Heart right ventricle (tissue), 16 donors: ENCODE data around the gene CACNA1C. TPM values are rescaled to one million over a fixed set of nuclear protein-coding genes. Genes with fewer than 3 reads are reported as not detected.

Experiments
- ATAC-seq, 8 donors: fragments of 200-7000 bp; cut with Tn5 transposase; one replicate each; pipeline ENCODE4 v1.9.1; 2020; ENCODE audit warnings: mild to moderate bottlenecking in 8 of 8, moderate library complexity in 8 of 8, moderate number of reproducible peaks in 1 of 8
- DNase-seq, 2 donors: peaks; one replicate each; pipeline ENCODE4 v3.0.0-alpha.2; 2020
- H3K27ac ChIP-seq, 10 donors: fragments of 200-600 bp; sonication (generic) in 2 of 10; one replicate each; pipeline versions ENCODE4 v1.5.0 to v1.8.0; 2020 to 2022; ENCODE audit warnings: mild to moderate bottlenecking in 3 of 10
- H3K27me3 ChIP-seq, 7 donors: fragments of 200-600 bp; one replicate each; pipeline ENCODE4 v1.8.0; 2021 to 2022; ENCODE audit warnings: mild to moderate bottlenecking in 2 of 7
- H3K36me3 ChIP-seq, 9 donors: fragments of 200-600 bp; sonication (generic) in 1 of 9; one replicate each; pipeline versions ENCODE4 v1.5.0 to v1.8.0; 2020 to 2022; ENCODE audit warnings: mild to moderate bottlenecking in 2 of 9
- H3K4me1 ChIP-seq, 9 donors: fragments of 200-600 bp; sonication (generic) in 1 of 9; one replicate each; pipeline versions ENCODE4 v1.5.0 to v1.8.0; 2020 to 2022; ENCODE audit warnings: mild to moderate bottlenecking in 4 of 9
- H3K4me3 ChIP-seq, 10 donors: fragments of 200-600 bp; sonication (generic) in 2 of 10; one replicate each; pipeline versions ENCODE4 v1.5.0 to v1.8.0; 2020 to 2022; ENCODE audit warnings: mild to moderate bottlenecking in 7 of 10, moderate library complexity in 2 of 10
- H3K9me3 ChIP-seq, 11 donors: fragments of 200-600 bp in 10 of 11; sonication (generic) in 2 of 11; one replicate each; pipeline versions ENCODE4 v1.5.0 to v1.8.0; 2013 to 2022; ENCODE audit warnings: mild to moderate bottlenecking in 2 of 11, control low read depth in 1 of 11, moderate library complexity in 1 of 11
- CTCF ChIP-seq, 9 donors: fragments of 200-600 bp; sonication (generic) in 2 of 9; IDR thresholded peaks; one replicate each; pipeline versions ENCODE4 v1.5.0 to v1.8.0; 2021 to 2022; ENCODE audit warnings: antibody characterized with exemption in 9 of 9, mild to moderate bottlenecking in 5 of 9, moderate library complexity in 1 of 9
- WGBS, 2 donors: extraction: QIAGEN DNeasy Blood & Tissue Kit; methylation state at CpG; one replicate each; pipeline ENCODE4 v1.1.7; 2013; ENCODE audit warnings: inconsistent platforms in 1 of 2; 5-methylcytosine and 5-hydroxymethylcytosine counted together
- intact Hi-C, 10 donors: fragments of 100-400 bp; cut with DNase I; formaldehyde crosslinking; loops; one replicate each; pipeline versions ENCODE4 v1.11.1 to v1.14.2; 2022
- polyA plus RNA-seq, 2 donors: library from polyadenylated mRNA; stranded (reverse); fragments of 200-250 nt; gene quantifications; one replicate each; pipeline ENCODE4 v1.2.3, GENCODE V29; 2013
- total RNA-seq, 10 donors: library from RNA; stranded (reverse); fragmentation: NEBNext Ultra II Directional in 3 of 10; extraction: Animal tissue kit (Norgen Biotek cat#: 25700) in 3 of 10; gene quantifications; one replicate each; pipeline versions ENCODE4 v1.2.1 to v1.2.4, GENCODE V29; 2021 to 2023
- donor health status: Arrhythmogenic right ventricular cardiomyopathy.
- donor health status: ischemic (EF 13 %, LVEDD 7.1; RV severe dilation, severe dysfunction).
- donor health status: healthy with polysubstance abuse.
- donor health status: DM: no; HTN: yes; CAD: no.
- donor health status: DM: no; HTN: no; CAD: no.
- donor health status: ischemic (EF 25% LVEDD 6.9; RV normal size, moderate dysfunction).
- donor health status: ischemic (EF 25% LVEDD 5.7; RV mildly dilated, moderate dysfunction).
- donor health status: healthy.
- donor health status: DM: yes; HTN: yes; CAD: no.
- donor health status: Ischemic cardiomyopathy.
- donor health status: ischemic (EF 35%, LVEDD 5.7; RV mildly dilated, moderate dysfunction).
- donor health status: nonischemic (EF 11% LVEDD 7.7; RV severe dilation, severe dysfunction).
- donor health status: DM: yes; HTN: yes; CAD: no.
- donor health status: PGD.
- donor health status: ischemic (EF 29% LVEDD 5.4; RV normal size, mild dysfunction).
- donor health status: nonischemic (EF 23%, LVEDD 6.1; RV moderate dilation, normal function).

Gene CACNA1C
- total and polyA plus RNA-seq, 12 donors, result 19.1 to 222 (median 183) TPM

DNA sequence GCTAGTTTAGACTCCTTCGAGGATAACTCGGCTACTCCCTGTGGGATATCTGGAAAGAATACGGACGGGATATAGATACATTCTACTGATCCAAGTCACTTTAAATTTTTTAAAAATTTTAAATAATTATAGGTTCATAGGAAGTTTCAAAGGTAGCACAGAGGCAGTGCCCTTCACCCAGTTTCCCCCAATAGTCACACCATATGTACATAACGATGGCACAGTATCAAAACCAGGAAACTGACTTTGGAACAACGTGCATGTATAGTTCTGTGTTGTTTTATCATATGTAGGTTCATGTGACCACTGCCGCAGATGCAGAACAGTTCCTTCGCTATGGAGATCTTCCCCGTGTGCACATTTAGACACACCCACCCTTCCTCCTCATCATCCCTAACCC lies 352.3 kb downstream of the CACNA1C start:
- DNase-seq, result no peak
- no peak for TF ChIP-seq CTCF (IDR thresholded peaks at IDR 0.05)
- Histone ChIP-seq H3K9me3 (no peaks in the 10 kb centered on the region), H3K27me3 (no peaks in the 10 kb centered on the region), H3K4me3 (no peak overlapping the region), H3K27ac (no peak overlapping the region), H3K4me1 (peaks cover 0 to 59% (median 9%) of the 10 kb centered on the region in 9 donors), H3K36me3 (no peaks in the 10 kb centered on the region)
- intact Hi-C loops, result loop anchor here in 1 of 10 donors (5.0 kb wide), 1 partner anchor 902 kb away; no protein-coding TSS in a partner anchor
- 91 to 92% methylated on average over 9 of the region's 9 CpGs for WGBS, 2 donors
- ATAC-seq, result no peak

GRCh38 chr12:2406903-2407302 lies 354.1 kb downstream of the CACNA1C start:
- DNase-seq, result no peak
- Histone ChIP-seq H3K9me3 (no peaks in the 10 kb centered on the region), H3K36me3 (no peaks in the 10 kb centered on the region), H3K27ac (no peak overlapping the region), H3K4me1 (peaks cover 0 to 58% (median 11%) of the 10 kb centered on the region in 9 donors), H3K27me3 (no peaks in the 10 kb centered on the region), H3K4me3 (no peak overlapping the region)
- intact Hi-C loops, result loop anchor here in 1 of 10 donors (5.0 kb wide), 1 partner anchor 900 kb away; no protein-coding TSS in a partner anchor
- WGBS, 2 donors, result 60 to 80% methylated on average over 10 of the region's 10 CpGs
- peak in 4 of 8 donors; percentile 25 to 60 (median 40) for ATAC-seq
- no peak for TF ChIP-seq CTCF (IDR thresholded peaks at IDR 0.05)

GRCh38 chr12:2408262-2408661 lies 355.5 kb downstream of the CACNA1C start:
- DNase-seq (no peak), ATAC-seq (no peak)
- 83 to 92% methylated on average over 3 of the region's 3 CpGs for WGBS, 2 donors
- Histone ChIP-seq H3K27me3 (no peaks in the 10 kb centered on the region), H3K36me3 (no peaks in the 10 kb centered on the region), H3K4me1 (peaks cover 0 to 47% (median 11%) of the 10 kb centered on the region in 9 donors), H3K4me3 (no peak overlapping the region), H3K27ac (no peak overlapping the region), H3K9me3 (no peaks in the 10 kb centered on the region)
- intact Hi-C loops, result loop anchor here in 1 of 10 donors (5.0 kb wide), 1 partner anchor 899 kb away; no protein-coding TSS in a partner anchor
- no peak for TF ChIP-seq CTCF (IDR thresholded peaks at IDR 0.05)

DNA sequence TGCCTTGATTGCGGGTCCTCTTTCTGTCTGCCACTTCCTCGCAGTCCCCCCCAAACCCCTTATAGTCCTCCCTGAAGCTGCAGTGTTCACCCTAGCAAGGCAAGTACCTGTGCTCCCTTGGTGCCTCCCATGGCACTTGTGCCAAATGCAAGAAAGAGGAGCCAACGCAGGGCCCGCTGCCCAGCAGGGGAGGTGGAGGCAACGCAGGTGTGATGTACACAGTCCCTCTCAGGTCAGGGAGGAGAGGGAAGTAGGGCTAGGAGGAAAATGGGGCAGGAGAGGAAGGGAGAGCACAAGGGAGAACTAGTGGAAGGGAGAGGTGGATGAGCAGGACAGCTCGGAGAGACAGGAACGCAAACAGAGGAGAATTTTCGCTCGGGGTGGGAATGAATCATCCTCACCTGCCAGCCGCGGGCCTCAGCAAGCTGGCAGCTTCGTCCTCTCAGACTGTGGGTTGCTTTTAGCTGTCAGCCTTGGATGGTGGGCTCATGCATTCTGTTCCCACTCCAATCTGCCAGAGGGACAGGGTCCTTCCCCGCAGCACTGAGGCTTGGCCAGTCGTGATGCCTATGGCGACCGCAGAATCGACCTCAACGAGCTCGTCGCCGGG lies 357.0 kb downstream of the CACNA1C start:
- ATAC-seq, result no peak
- H3K27ac ChIP-seq, result no peak overlapping the region
- intact Hi-C loops, result loop anchor here in 1 of 10 donors (5.0 kb wide), 1 partner anchor 898 kb away; no protein-coding TSS in a partner anchor

More for the DNA sequence above, 357.0 kb downstream of the CACNA1C start:
- Histone ChIP-seq H3K36me3 (no peaks in the 10 kb centered on the region), H3K27me3 (no peaks in the 10 kb centered on the region), H3K4me3 (no peak overlapping the region), H3K4me1 (peaks cover 3 to 49% (median 14%) of the 10 kb centered on the region in 9 donors), H3K9me3 (no peaks in the 10 kb centered on the region)
- TF ChIP-seq CTCF (IDR thresholded peaks at IDR 0.05), result no peak
- WGBS, 2 donors, result 92 to 93% methylated on average over 21 of the region's 21 CpGs
- DNase-seq, result no peak
